NOMO-1 treated with dmso at 0.1 percent for 144 hours (cell line): ENCODE results near the gene RDH13.
"Not testable (repeated sequence)": the region's sequence is repeated elsewhere in the genome, so short reads cannot be mapped to it uniquely, and the experiment has no call there.

Experiments used
- DNase-seq: peaks from one replicate; lab custom pipeline; 2025; ENCODE audit not compliant: unreplicated experiment; lab: John Stamatoyannopoulos, UW

Gene RDH13, protein sequence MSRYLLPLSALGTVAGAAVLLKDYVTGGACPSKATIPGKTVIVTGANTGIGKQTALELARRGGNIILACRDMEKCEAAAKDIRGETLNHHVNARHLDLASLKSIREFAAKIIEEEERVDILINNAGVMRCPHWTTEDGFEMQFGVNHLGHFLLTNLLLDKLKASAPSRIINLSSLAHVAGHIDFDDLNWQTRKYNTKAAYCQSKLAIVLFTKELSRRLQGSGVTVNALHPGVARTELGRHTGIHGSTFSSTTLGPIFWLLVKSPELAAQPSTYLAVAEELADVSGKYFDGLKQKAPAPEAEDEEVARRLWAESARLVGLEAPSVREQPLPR

DNA sequence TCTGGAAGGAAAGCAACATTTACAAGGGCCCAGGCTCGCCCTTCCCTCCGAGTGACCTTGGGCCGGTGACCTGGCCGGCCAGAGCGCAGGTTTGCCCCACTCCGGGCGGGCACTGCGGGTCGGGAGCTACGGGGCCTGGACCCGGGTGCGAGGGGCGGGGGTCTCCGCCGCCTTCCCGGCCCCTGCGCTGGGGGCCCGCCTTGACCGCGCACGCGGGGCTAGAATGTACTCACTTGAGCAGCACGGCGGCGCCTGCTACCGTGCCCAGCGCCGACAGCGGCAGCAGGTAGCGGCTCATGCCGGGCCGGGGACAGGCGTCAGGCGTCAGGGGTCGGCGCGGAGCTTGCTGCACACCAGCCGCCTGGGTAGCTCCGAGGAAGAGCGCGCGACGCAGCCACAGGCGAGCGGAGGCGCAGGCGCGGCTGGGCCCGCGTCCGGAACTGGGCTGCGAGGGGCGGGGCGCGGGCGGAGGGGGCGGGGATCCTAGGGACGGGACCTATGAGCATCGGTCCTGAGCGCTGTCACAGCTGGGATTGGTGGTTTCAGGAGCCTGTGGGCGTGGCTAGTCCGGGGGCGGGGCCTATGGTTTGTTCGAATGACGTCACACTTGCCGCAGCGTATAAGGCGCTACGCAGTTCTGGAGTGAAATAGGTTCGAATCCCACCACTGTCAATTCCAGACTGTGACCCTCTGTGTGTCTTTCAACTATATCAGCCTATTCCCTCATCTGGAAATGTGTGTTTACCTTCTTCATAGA is at the start of gene RDH13:
TSS of gene RDH13 (minus strand) at position 414 of the 757 bp plus-strand sequence. CDS start at position 298, 116 bp downstream.
- peak; percentile 92 for DNase-seq

DNA sequence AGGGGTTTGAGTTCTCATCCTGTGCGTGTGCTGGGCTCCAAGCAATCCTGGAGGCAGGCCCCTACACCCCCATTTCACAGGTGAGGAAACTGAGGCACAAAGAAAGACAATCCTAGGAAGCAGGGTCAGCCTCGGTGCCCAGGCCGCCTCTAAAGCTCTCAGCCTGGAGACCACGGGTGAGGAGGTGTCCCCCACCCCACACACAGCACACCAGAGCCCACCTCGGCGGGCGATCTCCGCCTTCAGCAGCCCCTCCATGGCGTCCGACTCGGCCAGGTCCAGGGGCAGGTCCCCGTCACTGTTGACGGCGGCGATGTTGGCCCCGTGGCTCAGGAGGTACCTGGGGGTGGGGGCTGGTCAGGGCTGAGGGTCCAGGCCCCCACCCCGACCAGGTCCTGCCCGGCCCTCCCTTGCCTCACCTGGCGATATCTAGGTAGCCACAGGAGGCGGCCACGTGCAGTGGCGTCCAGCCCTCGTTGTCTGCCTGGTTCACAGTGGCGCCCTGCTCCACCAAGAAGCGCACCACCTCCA is 49.4 kb upstream of the RDH13 start:
- no peak for DNase-seq

DNA sequence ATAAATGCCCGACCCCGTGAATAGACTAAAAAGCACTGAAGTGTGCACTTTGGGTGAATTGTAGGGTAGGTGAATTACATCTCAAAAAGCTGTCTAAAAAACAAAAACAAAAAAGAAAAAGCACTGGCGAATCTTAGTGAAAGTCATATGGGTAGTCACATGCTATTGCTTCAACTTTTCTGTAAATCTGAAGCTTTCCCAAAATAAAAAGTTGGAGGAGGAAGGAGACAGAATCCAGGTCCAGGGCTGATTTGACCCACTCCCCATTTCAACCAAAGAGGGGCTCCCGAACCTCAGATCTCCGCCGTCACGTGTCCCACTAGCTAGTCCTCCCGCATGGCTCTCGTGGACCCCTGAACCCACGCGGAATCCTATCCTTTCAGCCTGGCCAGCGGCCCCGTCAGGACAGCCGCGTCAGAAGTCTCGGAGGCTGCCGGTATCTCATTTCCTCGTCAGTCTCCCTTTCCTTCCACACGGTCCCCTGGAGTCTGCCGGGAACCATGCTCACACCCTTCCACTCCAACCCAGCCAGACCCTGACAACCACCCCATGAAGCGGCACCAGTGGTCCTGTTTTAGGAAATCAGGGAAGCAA is 48.4 kb upstream of the RDH13 start:
- DNase-seq, result no peak

DNA sequence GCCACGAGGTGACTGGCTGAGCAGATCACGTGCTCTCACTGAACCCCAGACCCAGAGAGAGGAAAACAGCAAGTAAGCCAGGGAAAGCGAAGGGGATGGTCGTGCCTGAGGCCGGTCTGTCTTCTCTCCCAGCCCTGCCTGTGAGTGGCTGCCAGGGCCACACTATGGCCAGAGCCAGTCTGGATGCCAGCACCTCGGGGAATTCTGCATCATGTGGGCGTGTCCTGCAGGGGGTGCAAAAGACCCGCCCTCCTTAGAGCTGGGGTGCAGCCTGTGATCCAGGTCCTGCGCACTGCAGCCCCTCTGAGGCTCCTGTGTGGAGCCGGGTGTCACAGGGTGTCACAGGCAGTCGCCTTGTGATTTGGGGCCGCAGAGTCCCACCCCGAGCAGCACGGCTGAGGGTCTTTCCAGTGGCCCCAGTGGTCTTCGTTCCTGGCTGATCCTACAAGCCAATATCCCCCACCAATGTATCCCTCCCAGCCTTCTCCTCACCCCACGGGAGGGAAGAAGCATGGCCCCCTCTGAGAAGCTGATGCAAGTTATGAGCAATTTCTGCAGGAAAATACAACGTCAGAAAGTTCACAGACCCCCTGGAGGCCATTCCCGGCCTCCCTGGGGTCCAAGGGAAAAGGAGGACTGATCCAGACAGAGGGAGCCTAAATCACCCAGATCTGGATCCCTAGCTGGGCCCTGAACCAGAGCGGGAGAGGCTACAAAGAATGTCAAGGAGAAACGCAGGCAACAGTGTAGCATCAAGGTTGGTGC is 46.8 kb upstream of the RDH13 start:
- no peak for DNase-seq

DNA sequence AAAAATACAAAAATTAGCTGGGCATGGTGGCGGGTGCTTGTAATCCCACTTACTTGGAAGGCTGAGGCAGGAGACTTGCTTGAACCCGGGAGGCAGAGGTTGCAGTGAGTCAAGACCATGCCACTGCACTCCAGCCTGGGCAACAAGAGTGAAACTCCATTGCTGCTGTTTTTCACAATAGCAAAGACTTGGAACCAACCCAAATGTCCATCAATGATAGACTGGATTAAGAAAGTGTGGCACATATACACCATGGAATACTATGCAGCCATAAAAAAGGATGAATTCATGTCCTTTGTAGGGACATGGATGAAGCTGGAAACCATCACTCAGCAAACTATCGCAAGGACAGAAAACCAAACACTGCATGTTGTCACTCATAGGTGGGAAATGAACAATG is 44.3 kb upstream of the RDH13 start:
- DNase-seq, result not testable (repeated sequence)

DNA sequence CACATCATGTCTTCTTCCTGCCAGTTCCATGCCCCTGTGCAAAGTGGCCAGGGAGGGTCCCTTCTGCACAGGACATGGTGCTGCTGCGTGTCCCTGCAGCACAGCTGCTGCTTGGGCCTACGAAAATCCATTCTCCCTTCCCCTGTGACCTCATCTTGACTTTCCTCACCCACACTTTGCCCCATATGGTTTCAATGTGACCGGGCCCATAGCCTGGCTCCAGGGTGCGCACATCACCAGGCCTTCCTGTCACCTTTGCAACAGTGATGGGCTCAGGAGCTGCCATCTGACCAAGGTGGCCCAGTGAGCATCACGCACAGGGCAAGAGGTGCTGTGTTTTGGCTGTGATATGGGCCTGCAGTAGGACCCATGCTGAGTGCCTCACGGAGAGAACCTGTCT is 43.6 kb upstream of the RDH13 start:
- DNase-seq, result no peak

DNA sequence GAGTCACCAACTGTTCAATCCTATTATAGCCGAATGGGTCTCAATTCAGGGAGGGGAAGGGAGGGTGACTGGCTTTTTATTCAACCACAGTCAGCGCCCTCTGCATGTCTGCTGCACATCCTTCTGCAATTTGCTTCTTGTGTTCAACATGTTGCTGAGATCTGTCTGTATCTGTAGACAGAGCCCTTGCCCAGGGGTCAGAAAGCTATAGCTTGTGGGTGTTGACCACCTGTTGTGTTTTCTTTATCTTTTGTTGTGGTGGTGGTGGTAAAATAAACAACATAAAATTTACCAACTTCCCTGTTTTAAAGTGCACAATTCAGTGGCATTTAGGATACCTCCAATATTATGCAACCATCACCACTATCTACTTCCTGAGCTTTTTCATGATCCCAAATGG is 42.3 kb upstream of the RDH13 start:
- DNase-seq, result no peak

DNA sequence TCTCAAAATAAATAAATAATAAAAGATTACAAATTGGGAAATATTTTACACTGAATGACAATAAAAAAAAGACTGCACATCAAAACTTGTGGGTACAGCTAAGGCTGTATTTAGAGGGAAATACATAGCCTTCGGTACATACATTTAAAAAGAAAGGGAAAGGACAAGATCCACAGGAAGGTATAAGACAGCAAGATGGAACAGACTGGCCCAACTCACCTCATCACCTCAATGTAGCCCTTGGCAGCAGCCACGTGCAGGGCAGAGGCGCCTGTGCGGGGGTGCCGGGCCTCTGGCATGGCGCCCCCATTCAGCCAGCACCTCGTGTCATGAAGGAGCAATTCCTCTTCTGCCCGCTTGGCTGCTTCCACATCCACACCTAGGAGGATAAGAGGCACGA is 40.2 kb upstream of the RDH13 start:
- DNase-seq, result no peak

DNA sequence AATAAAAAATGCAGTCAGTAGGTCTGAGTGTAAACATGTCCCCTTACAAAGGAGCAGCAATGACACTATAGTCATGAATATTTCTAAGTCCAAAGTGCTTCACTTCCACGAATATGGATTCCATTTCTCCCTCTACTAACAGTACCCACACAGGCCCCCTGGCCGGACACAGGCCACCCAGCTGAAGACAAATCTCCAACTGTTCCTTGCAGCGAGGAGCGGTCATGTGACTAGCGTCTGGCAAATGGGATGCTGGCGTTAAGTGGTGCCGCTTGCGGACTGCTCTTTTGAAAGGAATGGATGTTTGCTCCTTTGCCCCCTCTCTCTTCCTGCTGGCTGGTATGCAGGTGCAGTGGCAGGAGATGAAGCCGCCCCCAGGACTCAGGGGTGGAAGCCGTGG is 38.3 kb upstream of the RDH13 start:
- no peak for DNase-seq

DNA sequence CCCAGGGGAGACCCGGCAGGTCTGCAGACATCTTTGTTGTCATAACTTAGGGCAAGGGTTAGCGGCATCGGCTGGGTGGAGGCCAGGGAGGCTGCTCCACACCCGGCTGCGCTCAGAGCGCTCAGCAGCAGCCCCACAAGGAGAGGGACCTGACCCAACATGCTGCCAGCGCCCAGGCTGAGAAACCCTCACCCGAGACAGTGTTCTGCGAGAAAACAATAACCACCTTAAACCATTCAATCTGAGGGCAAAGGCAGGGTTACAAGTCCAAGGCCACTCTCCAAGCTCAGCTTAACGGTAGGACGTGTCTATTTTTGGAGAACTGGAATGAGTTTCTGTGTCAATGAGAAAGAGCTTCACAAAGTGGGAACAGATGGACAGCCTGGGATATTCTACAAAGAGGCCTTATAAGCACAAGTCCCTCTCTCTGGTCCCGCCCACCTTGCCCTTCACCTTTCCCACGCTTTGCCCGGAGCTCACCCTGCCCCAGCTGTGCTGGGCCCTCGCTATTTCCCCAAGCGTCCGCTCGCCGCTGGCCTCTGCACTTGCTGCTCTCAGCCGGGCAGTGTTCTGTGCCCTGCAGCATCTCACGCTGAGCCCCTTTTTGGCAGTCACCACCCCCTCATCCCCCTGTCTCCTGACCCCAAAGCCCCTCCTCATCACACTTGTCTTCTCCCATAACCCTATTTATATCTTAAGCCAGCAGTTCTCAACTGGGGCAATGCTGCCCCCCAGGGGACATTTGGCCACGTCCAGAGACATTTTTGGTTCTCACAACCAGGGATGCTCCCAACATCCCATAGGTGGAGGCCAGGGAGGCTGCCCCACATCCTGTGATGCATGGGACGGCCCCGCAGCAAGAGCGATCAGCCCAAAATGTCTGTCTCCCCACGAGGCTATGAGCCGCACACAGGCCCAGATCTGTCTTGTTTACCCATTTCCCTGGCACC is 36.9 kb upstream of the RDH13 start:
- no peak for DNase-seq

DNA sequence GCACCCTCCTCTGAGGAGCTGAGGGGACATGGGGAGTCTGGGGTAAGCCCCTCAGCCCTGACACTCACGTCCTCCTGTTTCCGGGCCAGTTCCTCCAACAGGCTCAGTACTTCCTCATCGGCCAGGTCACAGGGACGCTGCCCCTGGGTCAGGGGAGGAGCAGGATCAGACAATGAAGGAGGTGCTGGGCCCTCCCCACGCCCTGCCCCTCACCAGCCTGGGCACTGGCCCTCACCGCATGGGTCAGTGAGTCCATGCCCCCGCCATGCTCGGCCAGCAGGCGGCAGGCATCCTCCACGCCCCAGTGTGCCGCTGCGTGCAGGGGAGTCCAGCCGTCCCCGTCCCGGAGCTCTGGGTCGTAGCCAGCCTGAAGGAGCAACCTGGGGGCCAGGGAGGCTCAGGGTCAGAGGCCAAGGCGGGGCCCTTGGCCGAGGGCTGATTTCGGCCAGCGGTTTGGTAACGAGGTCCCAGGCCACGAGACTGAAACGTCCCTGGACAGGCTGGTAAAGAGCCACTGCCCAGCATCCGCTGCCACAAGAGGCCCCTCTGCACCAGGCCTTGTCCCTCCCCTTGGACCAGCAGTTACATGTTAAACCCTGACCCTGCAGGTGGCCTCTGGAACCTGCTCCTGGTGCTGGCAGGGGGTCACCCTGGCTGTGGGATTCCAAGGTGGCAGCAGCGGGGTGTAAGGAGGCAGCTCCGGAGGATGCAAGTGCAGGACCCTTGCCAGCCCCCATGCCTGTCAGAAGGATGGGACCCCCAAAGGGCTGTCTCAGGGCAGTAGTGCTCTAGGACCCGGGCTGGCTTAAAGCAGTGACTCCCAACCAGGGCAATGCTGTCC is 36.0 kb upstream of the RDH13 start:
- DNase-seq, result no peak

DNA sequence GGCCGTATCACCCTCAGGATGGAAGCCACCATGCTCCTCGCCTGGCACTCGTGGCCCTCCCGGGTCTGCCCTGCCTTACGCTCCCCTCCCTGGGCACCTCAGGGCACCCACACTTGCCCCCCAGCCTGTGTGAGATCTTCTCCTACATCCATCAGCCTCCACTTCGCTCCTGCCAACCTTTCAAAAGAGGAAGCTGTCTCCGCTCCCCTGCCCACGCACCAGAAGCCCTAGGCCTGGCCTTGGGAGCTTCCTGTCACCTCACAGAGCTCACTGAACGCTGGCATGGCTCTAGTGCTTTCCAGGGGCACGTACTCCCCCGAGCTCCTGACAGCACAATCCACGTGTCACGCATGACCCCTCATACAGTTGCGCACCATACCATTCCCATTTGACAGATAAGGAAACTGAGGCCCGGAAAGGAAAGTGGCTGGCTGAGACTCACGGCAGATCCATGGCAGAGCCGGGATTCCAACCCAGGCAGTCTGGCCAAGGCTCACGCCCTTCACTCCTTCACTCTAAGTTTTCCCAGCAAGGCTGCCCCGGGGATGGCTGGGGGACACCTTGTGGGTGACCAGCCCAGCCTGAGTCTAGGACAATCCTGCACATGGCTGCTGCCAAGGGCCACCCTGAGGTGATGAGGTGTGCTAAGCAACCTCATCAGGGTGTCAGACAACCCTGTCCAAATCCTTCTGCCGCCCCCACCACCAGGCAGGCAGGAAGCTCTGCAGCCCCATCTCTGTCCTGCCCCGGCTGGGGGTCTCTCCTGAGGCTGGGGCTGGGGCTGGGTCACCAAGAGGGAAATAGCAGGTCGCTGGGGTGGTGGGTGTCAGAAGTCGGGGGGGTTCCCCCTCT is 35.1 kb upstream of the RDH13 start:
- no peak for DNase-seq

DNA sequence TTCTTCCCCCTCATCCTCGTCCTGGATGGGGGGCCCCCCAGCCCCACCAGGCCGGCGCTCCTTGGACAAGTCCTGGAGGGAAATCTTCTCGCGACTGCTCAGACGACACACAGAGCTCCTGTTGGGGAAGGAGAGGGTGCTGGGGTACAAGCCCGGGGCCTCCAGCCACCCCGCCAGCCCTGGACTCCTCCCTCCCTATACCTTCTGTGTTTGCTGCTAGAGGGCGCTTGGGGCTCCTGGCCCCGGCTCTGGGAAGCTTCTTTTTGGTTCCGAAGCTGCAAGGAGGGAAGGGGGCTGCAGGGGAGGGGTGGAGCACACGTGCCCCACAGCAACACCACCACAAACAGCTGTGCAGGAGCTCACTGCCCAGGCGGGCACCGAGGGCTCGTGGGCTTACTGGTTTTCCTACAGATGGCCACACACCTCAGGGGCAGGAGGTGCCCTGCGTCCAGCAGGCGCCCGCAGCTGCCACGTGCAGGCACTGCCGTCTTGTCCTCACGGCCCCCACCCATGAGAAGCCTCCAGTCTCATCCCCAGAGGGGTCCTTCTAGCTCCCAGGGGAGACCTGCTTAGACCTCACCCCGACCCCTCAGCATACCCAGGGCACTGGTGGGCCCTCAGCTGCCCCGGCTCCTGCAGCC is 33.2 kb upstream of the RDH13 start:
- DNase-seq, result no peak

DNA sequence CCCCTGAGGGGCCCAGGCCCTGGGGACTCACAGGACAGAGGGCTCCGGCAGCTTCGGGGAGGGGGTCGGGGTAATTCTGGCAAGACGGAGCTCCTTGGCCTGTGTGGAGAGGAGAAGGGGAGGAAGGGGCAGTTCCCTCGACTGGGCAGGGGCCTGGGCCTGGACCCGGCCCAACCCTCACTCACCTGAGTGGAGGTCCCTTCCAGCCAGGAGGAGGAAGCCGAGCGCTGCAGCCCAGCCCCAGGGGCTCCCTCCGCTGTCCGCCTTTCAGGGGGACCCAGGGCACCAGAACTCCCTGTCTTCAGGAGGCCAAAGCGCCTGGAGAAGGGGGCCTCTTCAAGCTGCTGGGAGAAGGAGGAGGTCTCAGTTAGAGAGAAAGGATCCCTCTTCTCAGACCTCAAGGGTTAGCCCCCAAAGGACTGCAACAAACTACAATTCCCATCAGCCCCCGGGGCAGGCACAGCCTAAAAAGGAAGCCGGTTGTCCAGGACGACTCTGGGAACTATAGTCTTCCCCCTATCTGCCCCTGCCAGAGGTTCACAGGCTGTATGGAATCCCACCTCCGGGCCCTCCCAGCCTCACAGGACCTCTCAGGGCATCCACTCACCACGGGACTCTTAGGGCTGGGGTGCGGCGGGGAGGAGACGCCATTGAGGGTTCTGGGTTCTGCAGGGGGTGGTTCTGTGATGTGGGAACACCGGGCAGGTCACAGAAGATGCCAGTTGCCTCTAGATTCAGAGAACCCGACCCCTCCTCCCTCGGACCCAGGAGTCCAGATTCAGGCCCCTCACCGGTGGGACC is 32.5 kb upstream of the RDH13 start:
- no peak for DNase-seq

DNA sequence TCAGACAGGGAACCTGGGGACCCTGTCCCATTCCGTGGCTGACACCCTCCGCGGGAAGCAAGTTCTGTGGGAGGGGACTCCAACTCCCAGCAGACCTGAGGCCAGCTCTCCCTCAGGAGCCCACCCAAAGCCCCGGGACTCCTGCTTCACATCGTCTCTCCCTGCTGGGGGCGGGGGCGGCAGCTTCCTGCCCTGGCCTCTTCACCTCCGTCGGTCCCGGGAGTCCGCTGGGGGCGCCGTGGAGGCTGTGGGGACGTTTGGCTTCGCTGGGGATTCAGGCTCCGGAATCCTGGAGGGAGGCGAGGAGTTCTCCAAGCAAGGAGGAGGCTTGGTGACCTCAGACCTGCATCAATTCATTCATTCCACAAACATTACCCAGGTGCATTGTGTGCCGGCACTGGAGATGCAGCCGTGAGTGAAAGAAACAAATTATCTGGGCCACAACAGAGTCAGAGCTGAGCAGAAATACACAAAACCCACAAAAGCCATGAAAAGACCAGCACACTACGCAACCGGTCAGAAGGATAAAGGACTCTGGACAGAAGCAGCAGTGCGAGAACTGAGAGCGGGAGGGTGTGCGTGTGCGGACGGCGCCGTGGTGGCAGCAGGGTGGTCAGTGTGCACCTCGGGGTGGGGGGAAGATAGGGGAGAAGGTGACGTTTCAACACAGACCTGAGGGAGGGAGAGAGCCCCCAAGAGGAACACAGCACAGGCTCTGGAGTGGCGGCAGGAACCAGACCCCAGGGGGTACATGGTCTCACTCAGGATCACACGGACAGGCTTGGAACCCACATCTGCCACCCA is 31.7 kb upstream of the RDH13 start:
- no peak for DNase-seq
